CD4-positive, alpha-beta T cell (primary cell): ENCODE data around the gene MAP3K9. TPM values are rescaled to one million over a fixed set of nuclear protein-coding genes. Genes with fewer than 3 reads are reported as not detected.

Experiments used
- ATAC-seq: fragments of 200-7000 bp; cut with Tn5 transposase; one replicate; pipeline ENCODE4 v1.10.0; 2022; ENCODE audit warnings: mild to moderate bottlenecking; ENCODE audit not compliant: poor library complexity
- CTCF ChIA-PET: fragments of 350-600 bp; sonication (Branson Sonifier 250); formaldehyde crosslinking; loops from one replicate; lab custom pipeline; 2021; ENCODE audit warnings: antibody characterized with exemption, inconsistent platforms; lab: Charles Lee
- POLR2A ChIA-PET: fragments of 350-600 bp; sonication (Branson Sonifier 250); formaldehyde crosslinking; loops from one replicate; lab custom pipeline; 2021; ENCODE audit warnings: antibody characterized with exemption, inconsistent platforms; lab: Charles Lee
- DNase-seq, 14 experiments: peaks; one replicate each; pipeline ENCODE4 v3.0.0-alpha.2; 2013 to 2020; ENCODE audit warnings: mixed read lengths in 2 of 14
- H3K27ac ChIP-seq, 2 donors: one replicate each; pipeline versions ENCODE4 v1.5.1 to v1.7.0; 2013; ENCODE audit warnings: low read length in 2 of 2, low read depth in 1 of 2, mild to moderate bottlenecking in 1 of 2
- H3K27me3 ChIP-seq, 2 experiments: 1 replicate in 1 of 2; 2 replicates in 1 of 2; pipeline versions ENCODE4 v1.6.1 to v1.7.0; 2013; ENCODE audit warnings: low read length in 2 of 2, control low read depth in 1 of 2, mild to moderate bottlenecking in 1 of 2, moderate library complexity in 1 of 2; ENCODE audit not compliant: insufficient read depth in 2 of 2, control insufficient read depth in 1 of 2
- H3K36me3 ChIP-seq: one replicate; pipeline ENCODE4 v1.6.1; 2013; ENCODE audit warnings: low read length, control low read depth; ENCODE audit not compliant: insufficient read depth
- H3K4me1 ChIP-seq: one replicate; pipeline ENCODE4 v1.6.1; 2013; ENCODE audit warnings: low read length, control low read depth; ENCODE audit not compliant: insufficient read depth
- H3K4me3 ChIP-seq: one replicate; pipeline ENCODE4 v1.5.1; 2013; ENCODE audit warnings: mild to moderate bottlenecking, low read length, moderate library complexity
- H3K9me3 ChIP-seq, 2 experiments: 1 replicate in 1 of 2; 2 replicates in 1 of 2; pipeline versions ENCODE4 v1.6.1 to v1.7.0; 2013; ENCODE audit warnings: low read length in 2 of 2, mild to moderate bottlenecking in 2 of 2, control low read depth in 1 of 2, moderate library complexity in 1 of 2; ENCODE audit not compliant: control insufficient read depth in 1 of 2, insufficient read depth in 1 of 2
- H3K27ac Mint-ChIP-seq: one replicate; pipeline ENCODE4 v1.8.0; 2020; ENCODE audit warnings: mixed read lengths
- H3K27me3 Mint-ChIP-seq: one replicate; pipeline ENCODE4 v1.8.0; 2021; ENCODE audit warnings: mixed read lengths
- H3K36me3 Mint-ChIP-seq: one replicate; pipeline ENCODE4 v1.8.0; 2021; ENCODE audit warnings: low read depth, mixed read lengths
- H3K4me1 Mint-ChIP-seq: one replicate; pipeline ENCODE4 v1.8.0; 2021; ENCODE audit warnings: low read depth, mixed read lengths
- H3K4me3 Mint-ChIP-seq: one replicate; pipeline ENCODE4 v1.8.0; 2020; ENCODE audit warnings: mild to moderate bottlenecking, mixed read lengths
- H3K9me3 Mint-ChIP-seq: one replicate; pipeline ENCODE4 v1.8.0; 2020; ENCODE audit warnings: mixed read lengths
- intact Hi-C, 2 experiments: fragments of 100-400 bp; cut with DNase I in 1 of 2; cut with micrococcal nuclease in 1 of 2; formaldehyde crosslinking; loops; one replicate each; pipeline versions ENCODE4 v1.15.1 to v1.9.0; 2023 to 2025; cut with DNase I, micrococcal nuclease
- total RNA-seq, 174 experiments: library from RNA in 2 of 174; stranded (reverse) in 2 of 174; gene quantifications; one replicate each; pipeline ENCODE4 v1.2.3 and lab custom pipeline; 2021 to 2026
- TF ChIP-seq, protein P1 (sequence below): fragments of 200-600 bp; IDR thresholded peaks from one replicate; pipeline ENCODE4 v1.8.0; 2022; ENCODE audit warnings: antibody characterized with exemption, mild to moderate bottlenecking

Gene MAP3K9
- total RNA-seq, 2 experiments from 2014 or later, result 5.9 to 6.3 TPM

DNA sequence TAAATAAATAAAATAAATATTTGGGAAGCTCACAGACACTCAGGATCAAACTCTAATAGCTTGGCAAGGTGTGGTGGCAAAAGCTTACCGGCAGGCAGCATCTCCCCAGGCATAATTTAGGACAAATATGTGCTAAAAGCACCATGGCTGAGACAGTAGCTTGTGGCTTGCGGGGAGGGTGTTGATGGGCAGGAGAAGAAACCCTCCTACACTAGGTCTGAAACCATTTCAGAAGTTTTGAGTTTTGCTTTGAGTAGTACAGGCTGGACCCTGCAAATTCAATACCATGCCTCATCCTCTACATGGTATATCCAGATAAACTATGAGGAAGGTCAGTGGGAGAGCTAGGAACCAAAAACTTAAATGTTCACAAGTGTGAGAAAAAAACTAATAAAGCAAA lies 33.1 kb downstream of the MAP3K9 start:
- H3K27ac ChIP-seq, result no peak overlapping the region
- Mint-ChIP-seq H3K4me3 (no peak overlapping the region), H3K36me3 (no peaks in the 10 kb centered on the region), H3K4me1 (peaks cover 8% of the 10 kb centered on the region), H3K27me3 (no peaks in the 10 kb centered on the region), H3K9me3 (no peaks in the 10 kb centered on the region), H3K27ac (no peak overlapping the region)
- intact Hi-C loops, result no loop called here
- no peak for ATAC-seq
- TF ChIP-seq, protein P1, sequence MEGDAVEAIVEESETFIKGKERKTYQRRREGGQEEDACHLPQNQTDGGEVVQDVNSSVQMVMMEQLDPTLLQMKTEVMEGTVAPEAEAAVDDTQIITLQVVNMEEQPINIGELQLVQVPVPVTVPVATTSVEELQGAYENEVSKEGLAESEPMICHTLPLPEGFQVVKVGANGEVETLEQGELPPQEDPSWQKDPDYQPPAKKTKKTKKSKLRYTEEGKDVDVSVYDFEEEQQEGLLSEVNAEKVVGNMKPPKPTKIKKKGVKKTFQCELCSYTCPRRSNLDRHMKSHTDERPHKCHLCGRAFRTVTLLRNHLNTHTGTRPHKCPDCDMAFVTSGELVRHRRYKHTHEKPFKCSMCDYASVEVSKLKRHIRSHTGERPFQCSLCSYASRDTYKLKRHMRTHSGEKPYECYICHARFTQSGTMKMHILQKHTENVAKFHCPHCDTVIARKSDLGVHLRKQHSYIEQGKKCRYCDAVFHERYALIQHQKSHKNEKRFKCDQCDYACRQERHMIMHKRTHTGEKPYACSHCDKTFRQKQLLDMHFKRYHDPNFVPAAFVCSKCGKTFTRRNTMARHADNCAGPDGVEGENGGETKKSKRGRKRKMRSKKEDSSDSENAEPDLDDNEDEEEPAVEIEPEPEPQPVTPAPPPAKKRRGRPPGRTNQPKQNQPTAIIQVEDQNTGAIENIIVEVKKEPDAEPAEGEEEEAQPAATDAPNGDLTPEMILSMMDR, result no peak
- H3K9me3 ChIP-seq, result no peaks in the 10 kb centered on the region
- CTCF ChIA-PET, result no interaction called here
- H3K4me1 ChIP-seq, result no peaks in the 10 kb centered on the region
- H3K27me3 ChIP-seq, result no peaks in the 10 kb centered on the region
- H3K4me3 ChIP-seq, result no peak overlapping the region
- no peak for DNase-seq
- no peaks in the 10 kb centered on the region for H3K36me3 ChIP-seq
- POLR2A ChIA-PET, result interaction anchor here (0.9 kb wide), 1 partner anchor 14 kb away, joined by 3 read pairs; no protein-coding TSS in a partner anchor

DNA sequence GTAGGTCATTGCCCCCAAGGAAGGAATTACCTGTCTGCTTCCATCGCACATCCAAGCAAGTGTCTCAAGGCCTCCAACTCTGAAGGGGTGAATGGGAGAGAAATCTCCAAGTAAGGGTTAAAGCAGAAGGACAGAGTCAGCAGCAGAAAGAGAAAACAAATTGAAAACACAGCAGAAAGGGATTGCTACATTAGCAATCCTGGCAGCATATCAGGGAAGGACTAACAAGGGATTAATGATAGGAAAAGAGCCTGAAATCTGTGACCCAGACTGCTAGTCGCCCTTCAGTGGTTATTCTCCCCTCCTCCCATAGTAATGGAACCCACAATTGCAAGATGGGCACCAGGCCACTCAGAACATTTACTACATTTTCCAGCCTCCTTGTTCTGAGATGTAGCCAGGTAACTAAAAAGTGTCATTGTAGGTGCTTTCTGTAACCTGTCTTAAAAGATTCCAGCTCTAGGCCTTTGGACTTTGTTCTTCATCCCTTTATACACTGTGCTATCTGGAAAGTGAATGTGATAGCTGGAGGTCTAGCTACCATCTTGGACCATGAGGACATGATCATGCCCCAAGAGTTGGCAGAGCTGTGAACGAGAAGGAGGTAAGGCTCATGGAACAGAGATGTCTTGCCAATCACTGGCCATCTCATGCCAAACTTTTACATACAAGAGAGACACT lies 36.0 kb downstream of the MAP3K9 start:
- H3K4me3 Mint-ChIP-seq, result no peak overlapping the region
- Histone ChIP-seq H3K27me3 (no peaks in the 10 kb centered on the region), H3K27ac (no peak overlapping the region), H3K4me3 (no peak overlapping the region), H3K4me1 (no peaks in the 10 kb centered on the region), H3K36me3 (no peaks in the 10 kb centered on the region), H3K9me3 (no peaks in the 10 kb centered on the region)
- H3K36me3 Mint-ChIP-seq, result no peaks in the 10 kb centered on the region
- DNase-seq (no peak), ATAC-seq (no peak)
- no peaks in the 10 kb centered on the region for H3K4me1 Mint-ChIP-seq
- H3K27ac Mint-ChIP-seq, result no peak overlapping the region
- TF ChIP-seq, protein P1, result no peak
- ChIA-PET CTCF (no interaction called here), POLR2A (no interaction called here)
- no peaks in the 10 kb centered on the region for H3K27me3 Mint-ChIP-seq
- intact Hi-C loops, result no loop called here
- no peaks in the 10 kb centered on the region for H3K9me3 Mint-ChIP-seq

DNA sequence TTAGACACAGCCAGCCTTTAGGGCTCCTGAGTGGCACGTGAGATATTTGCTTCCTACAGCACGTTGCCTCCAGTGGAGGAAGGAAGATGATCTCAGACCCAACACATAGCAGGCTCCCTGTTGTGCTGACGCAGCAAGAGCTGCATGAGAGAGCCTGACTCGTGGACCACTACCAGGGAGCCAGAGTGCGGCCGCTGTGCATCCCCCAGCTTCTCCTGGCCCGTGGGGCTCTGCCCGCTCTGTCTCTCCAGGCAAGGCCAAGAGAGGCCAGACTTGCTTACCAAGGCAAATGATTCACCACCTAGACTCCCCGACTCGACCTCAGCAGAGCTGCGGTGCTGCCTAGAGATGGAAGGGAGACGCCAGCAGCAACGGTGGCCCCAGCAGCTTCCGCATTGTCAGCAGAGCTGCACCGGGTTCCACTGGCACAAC lies 37.5 kb downstream of the MAP3K9 start:
- Histone ChIP-seq H3K9me3 (no peaks in the 10 kb centered on the region), H3K4me3 (no peak overlapping the region), H3K27ac (no peak overlapping the region), H3K36me3 (no peaks in the 10 kb centered on the region), H3K4me1 (no peaks in the 10 kb centered on the region), H3K27me3 (no peaks in the 10 kb centered on the region)
- intact Hi-C loops, result no loop called here
- TF ChIP-seq, protein P1, result no peak
- Mint-ChIP-seq H3K4me1 (no peaks in the 10 kb centered on the region), H3K9me3 (no peaks in the 10 kb centered on the region), H3K27ac (no peak overlapping the region), H3K36me3 (no peaks in the 10 kb centered on the region), H3K4me3 (no peak overlapping the region), H3K27me3 (no peaks in the 10 kb centered on the region)
- ChIA-PET POLR2A (no interaction called here), CTCF (interaction anchor here (0.6 kb wide), 1 partner anchor 15 kb away, joined by 3 read pairs; no protein-coding TSS in a partner anchor)
- DNase-seq, result no peak
- ATAC-seq, result no peak
